Caco-2 (cell line): ENCODE data around the gene ZNF543. TPM values are rescaled to one million over a fixed set of nuclear protein-coding genes. Genes with fewer than 3 reads are reported as not detected.

Source experiments
- BruUV-seq: library from RNA; stranded (reverse); fragments of 400-500 nt; replicated peaks from 2 replicates; lab custom pipeline; 2021; lab: Mats Ljungman, UMichigan
- CTCF ChIA-PET: fragments of 300-600 bp; sonication (Branson Sonifier 250); formaldehyde crosslinking; loops from one replicate; lab custom pipeline; 2022; ENCODE audit warnings: antibody characterized with exemption; lab: Charles Lee
- POLR2A ChIA-PET: fragments of 300-600 bp; sonication (Branson Sonifier 250); formaldehyde crosslinking; loops from one replicate; lab custom pipeline; 2022; ENCODE audit warnings: antibody characterized with exemption; lab: Charles Lee
- DNase-seq, 2 experiments: peaks; one replicate each; pipeline versions ENCODE4 v3.0.0 to v3.0.0-alpha.2; 2020 to 2022
- H3K27me3 ChIP-seq: replicated peaks from 2 replicates; pipeline ENCODE4 v1.6.0; 2011; ENCODE audit warnings: low read length; ENCODE audit not compliant: control insufficient read depth, insufficient read depth
- H3K36me3 ChIP-seq: 2 replicates; pipeline ENCODE4 v1.5.1; 2011; ENCODE audit warnings: low read length; ENCODE audit not compliant: control insufficient read depth, insufficient read depth
- H3K4me1 ChIP-seq: fragments of 250-450 bp; sonication (Bioruptor Pico); 2 replicates; pipeline ENCODE4 v1.5.1; 2020; ENCODE audit warnings: mild to moderate bottlenecking
- H3K4me3 ChIP-seq: 2 replicates; pipeline ENCODE4 v1.5.1; 2011; ENCODE audit warnings: low read depth, mild to moderate bottlenecking, control low read depth, low read length
- H3K9me3 ChIP-seq: fragments of 250-450 bp; sonication (Bioruptor Pico); 2 replicates; pipeline ENCODE4 v1.5.1; 2020; ENCODE audit warnings: mild to moderate bottlenecking, moderate library complexity
- H3K27ac Mint-ChIP-seq: one replicate; pipeline ENCODE4 v1.8.0; 2022; ENCODE audit warnings: mixed read lengths; ENCODE audit not compliant: unreplicated experiment
- H3K27me3 Mint-ChIP-seq: one replicate; pipeline ENCODE4 v1.8.0; 2022; ENCODE audit warnings: mixed read lengths; ENCODE audit not compliant: insufficient read depth, unreplicated experiment
- H3K36me3 Mint-ChIP-seq: one replicate; pipeline ENCODE4 v1.8.0; 2022; ENCODE audit warnings: mild to moderate bottlenecking, mixed read lengths; ENCODE audit not compliant: insufficient read depth, unreplicated experiment
- H3K4me1 Mint-ChIP-seq: one replicate; pipeline ENCODE4 v1.8.0; 2022; ENCODE audit warnings: low read depth, mixed read lengths; ENCODE audit not compliant: unreplicated experiment
- H3K4me3 Mint-ChIP-seq: one replicate; pipeline ENCODE4 v1.8.0; 2022; ENCODE audit warnings: mild to moderate bottlenecking, moderate library complexity, mixed read lengths; ENCODE audit not compliant: unreplicated experiment
- H3K9me3 Mint-ChIP-seq: one replicate; pipeline ENCODE4 v1.8.0; 2022; ENCODE audit warnings: mixed read lengths; ENCODE audit not compliant: unreplicated experiment
- CTCF ChIP-seq, 2 experiments: fragments of 200-600 bp in 1 of 2; IDR thresholded peaks; 1 replicate in 1 of 2; 2 replicates in 1 of 2; pipeline versions ENCODE4 v1.5.1 to v1.8.0; 2011 to 2022; ENCODE audit warnings: antibody characterized with exemption in 1 of 2, control low read depth in 1 of 2, inconsistent platforms in 1 of 2, low read depth in 1 of 2, low read length in 1 of 2, mild to moderate bottlenecking in 1 of 2, moderate library complexity in 1 of 2; ENCODE audit not compliant: insufficient read depth in 1 of 2, severe bottlenecking in 1 of 2, unreplicated experiment in 1 of 2
- intact Hi-C: fragments of 100-400 bp; cut with micrococcal nuclease; formaldehyde crosslinking; loops from one replicate; pipeline ENCODE4 v1.10.0; 2022; ENCODE audit not compliant: unreplicated experiment
- total RNA-seq: library from RNA; stranded (reverse); gene quantifications from 2 replicates; pipeline ENCODE4 v1.2.3, GENCODE V29; 2022

The ZNF543 gene
- total RNA-seq, 1 experiment from 2014 or later: 3.5 TPM

- CTCF ChIA-PET: no interaction called here
- no peaks in the 10 kb centered on the region for H3K27me3 Mint-ChIP-seq
- BruUV-seq: no TSS peak
- H3K4me1 Mint-ChIP-seq: no peaks in the 10 kb centered on the region
- Histone ChIP-seq H3K4me3 (no peak overlapping the region), H3K9me3 (peaks cover 44% of the 10 kb centered on the region), H3K27me3 (no peaks in the 10 kb centered on the region), H3K36me3 (no peaks in the 10 kb centered on the region; the same call in 1 of the 2 replicates), H3K4me1 (no peaks in the 10 kb centered on the region)
- no peak overlapping the region for H3K4me3 Mint-ChIP-seq
- TF ChIP-seq CTCF (IDR thresholded peaks at IDR 0.05; ENCODE audit: insufficient read depth in 1 of 2, low read depth in 1 of 2, low read length in 1 of 2, severe bottlenecking in 1 of 2, unreplicated experiment in 1 of 2): no peak
- no peak for DNase-seq
- intact Hi-C loops: no loop called here
- peaks cover 50% of the 10 kb centered on the region for H3K9me3 Mint-ChIP-seq
- H3K27ac Mint-ChIP-seq: no peak overlapping the region
- peaks cover 17% of the 10 kb centered on the region for H3K36me3 Mint-ChIP-seq
- POLR2A ChIA-PET: no interaction called here
Measured at GRCh38 chr19:57376151-57376550, 55.9 kb downstream of the ZNF543 start.

DNA sequence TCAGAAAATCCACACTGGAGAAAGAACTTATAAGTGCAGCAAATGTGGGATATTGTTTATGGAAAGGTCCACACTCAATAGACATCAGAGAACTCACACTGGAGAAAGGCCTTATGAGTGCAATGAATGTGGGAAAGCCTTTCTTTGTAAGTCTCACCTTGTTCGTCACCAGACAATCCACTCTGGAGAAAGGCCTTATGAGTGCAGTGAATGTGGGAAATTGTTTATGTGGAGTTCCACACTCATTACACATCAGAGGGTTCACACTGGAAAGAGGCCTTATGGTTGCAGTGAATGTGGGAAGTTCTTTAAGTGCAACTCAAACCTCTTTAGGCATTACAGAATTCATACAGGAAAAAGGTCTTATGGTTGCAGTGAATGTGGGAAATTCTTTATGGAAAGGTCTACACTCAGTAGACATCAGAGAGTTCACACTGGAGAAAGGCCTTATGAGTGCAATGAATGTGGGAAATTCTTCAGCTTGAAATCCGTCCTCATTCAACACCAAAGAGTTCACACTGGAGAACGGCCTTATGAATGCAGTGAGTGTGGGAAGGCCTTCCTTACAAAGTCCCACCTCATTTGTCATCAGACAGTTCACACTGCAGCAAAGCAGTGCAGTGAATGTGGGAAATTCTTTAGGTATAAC lies 57.4 kb downstream of the ZNF543 start:
- Mint-ChIP-seq H3K9me3 (peaks cover 44% of the 10 kb centered on the region), H3K27me3 (no peaks in the 10 kb centered on the region), H3K4me3 (no peak overlapping the region), H3K36me3 (peaks cover 17% of the 10 kb centered on the region), H3K4me1 (no peaks in the 10 kb centered on the region), H3K27ac (no peak overlapping the region)
- POLR2A ChIA-PET: no interaction called here
- no peaks in the 10 kb centered on the region for H3K27me3 ChIP-seq
- DNase-seq: no peak
- CTCF ChIA-PET: no interaction called here
- BruUV-seq: no TSS peak
- H3K4me1 ChIP-seq: no peaks in the 10 kb centered on the region
- no peak overlapping the region for H3K4me3 ChIP-seq
- H3K9me3 ChIP-seq: peaks cover 42% of the 10 kb centered on the region
- H3K36me3 ChIP-seq: no peaks in the 10 kb centered on the region; the same call in 1 of the 2 replicates
- intact Hi-C loops: no loop called here
- no peak for TF ChIP-seq CTCF (IDR thresholded peaks at IDR 0.05; ENCODE audit: insufficient read depth in 1 of 2, low read depth in 1 of 2, low read length in 1 of 2, severe bottlenecking in 1 of 2, unreplicated experiment in 1 of 2)

Other genes with a start within 250 kb of the ZNF543 start
- gene USP29, start 200.5 kb upstream of the ZNF543 start, total RNA-seq: not detected in 2 replicates
- not detected in 2 replicates for gene ZIM3, start 175.3 kb upstream of the ZNF543 start, total RNA-seq
- not detected in 2 replicates for gene DUXA, start 153.0 kb upstream of the ZNF543 start, total RNA-seq
- gene ZNF264, start 129.0 kb upstream of the ZNF543 start, total RNA-seq: 24.9 and 26.2 TPM in 2 replicates
- gene AURKC, start 89.4 kb upstream of the ZNF543 start, total RNA-seq: 0.53 and 1.9 TPM in 2 replicates
- 13.6 and 13.8 TPM in 2 replicates for gene ZNF805, start 79.8 kb upstream of the ZNF543 start, total RNA-seq
- gene ZNF460, start 40.0 kb upstream of the ZNF543 start, total RNA-seq: 54.1 and 60.9 TPM in 2 replicates
- gene ZNF304, start 30.8 kb downstream of the ZNF543 start, total RNA-seq: 0.07 and 0.09 TPM in 2 replicates
- gene TRAPPC2B, start 43.1 kb downstream of the ZNF543 start, total RNA-seq: 7.0 and 8.6 TPM in 2 replicates
- gene ZNF547, start 43.1 kb downstream of the ZNF543 start, total RNA-seq: 0.95 and 1.8 TPM in 2 replicates
- 4.9 and 5.5 TPM in 2 replicates for gene ZNF548, start 69.4 kb downstream of the ZNF543 start, total RNA-seq
- 7.2 and 9.5 TPM in 2 replicates for gene ZNF17, start 90.7 kb downstream of the ZNF543 start, total RNA-seq
- gene ZNF749, start 114.9 kb downstream of the ZNF543 start, total RNA-seq: 14.6 and 15.9 TPM in 2 replicates
- gene VN1R1, start 136.7 kb downstream of the ZNF543 start, total RNA-seq: 0.11 TPM in 1 of 2 replicates, not detected in the other
- gene ZNF772, start 157.1 kb downstream of the ZNF543 start, total RNA-seq: 1.2 and 1.7 TPM in 2 replicates
- gene ZNF419, start 167.3 kb downstream of the ZNF543 start, total RNA-seq: 13.6 and 16.9 TPM in 2 replicates
- 7.7 and 10.0 TPM in 2 replicates for gene ZNF773, start 179.5 kb downstream of the ZNF543 start, total RNA-seq
- 5.2 and 5.5 TPM in 2 replicates for gene ZNF549, start 206.9 kb downstream of the ZNF543 start, total RNA-seq
- gene ZNF550, start 239.4 kb downstream of the ZNF543 start, total RNA-seq: 11.2 and 11.5 TPM in 2 replicates